VCaP (cell line): ENCODE results near the gene ANKMY1.
"Not testable (repeated sequence)": the region's sequence is repeated elsewhere in the genome, so short reads cannot be mapped to it uniquely, and the experiment has no call there.

Experiments
- H3K27ac ChIP-seq: fragments of 450-650 bp; 2 replicates; pipeline ENCODE4 v1.5.1; 2017
- CTCF ChIP-seq: fragments of 450-650 bp; conservative IDR thresholded peaks from 2 replicates; pipeline ENCODE4 v1.5.1; 2017; ENCODE audit warnings: mild to moderate bottlenecking, moderate library complexity

ANKMY1 gene

GRCh38 chr2:240494942-240495341 is 62.8 kb downstream of the ANKMY1 start:
- peak; percentile 59 for TF ChIP-seq CTCF
- not testable (repeated sequence) for H3K27ac ChIP-seq

DNA sequence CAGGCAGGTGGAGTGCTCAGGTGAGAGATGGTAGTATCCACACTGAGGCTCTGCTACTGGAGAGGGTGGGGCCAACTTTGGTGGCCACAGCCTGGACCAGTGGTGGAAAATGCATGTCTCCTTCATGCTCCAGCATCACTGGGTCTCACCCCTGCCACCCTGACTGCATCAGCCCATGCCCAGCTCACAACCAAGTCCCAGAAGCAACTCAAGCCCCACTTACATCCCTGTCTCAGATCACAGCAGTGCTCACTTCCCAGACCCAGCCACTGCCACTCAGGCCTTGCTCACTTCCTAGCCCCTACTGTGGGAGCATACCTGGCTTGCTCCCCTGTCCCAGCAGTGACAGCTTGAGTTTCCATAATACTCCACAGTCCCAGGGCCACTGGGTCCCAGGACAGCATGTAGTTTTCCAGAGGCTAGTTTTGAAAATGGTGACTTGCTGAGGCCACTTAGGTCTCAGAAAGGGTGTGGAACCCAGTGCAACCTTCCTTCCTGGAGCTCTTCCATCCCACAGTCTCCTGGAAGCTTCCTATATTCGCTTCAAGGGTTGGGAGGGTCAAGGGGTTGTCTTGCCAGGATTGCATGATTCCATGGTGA is 63.5 kb downstream of the ANKMY1 start:
- TF ChIP-seq CTCF: no peak

GRCh38 chr2:240491483-240491882 is 66.3 kb downstream of the ANKMY1 start:
- no peak for TF ChIP-seq CTCF
- no peak overlapping the region for H3K27ac ChIP-seq

More for the DNA sequence above, 63.5 kb downstream of the ANKMY1 start:
- no peak overlapping the region for H3K27ac ChIP-seq

GRCh38 chr2:240482141-240482540 is 75.6 kb downstream of the ANKMY1 start:
- no peak overlapping the region for H3K27ac ChIP-seq
- TF ChIP-seq CTCF: no peak

DNA sequence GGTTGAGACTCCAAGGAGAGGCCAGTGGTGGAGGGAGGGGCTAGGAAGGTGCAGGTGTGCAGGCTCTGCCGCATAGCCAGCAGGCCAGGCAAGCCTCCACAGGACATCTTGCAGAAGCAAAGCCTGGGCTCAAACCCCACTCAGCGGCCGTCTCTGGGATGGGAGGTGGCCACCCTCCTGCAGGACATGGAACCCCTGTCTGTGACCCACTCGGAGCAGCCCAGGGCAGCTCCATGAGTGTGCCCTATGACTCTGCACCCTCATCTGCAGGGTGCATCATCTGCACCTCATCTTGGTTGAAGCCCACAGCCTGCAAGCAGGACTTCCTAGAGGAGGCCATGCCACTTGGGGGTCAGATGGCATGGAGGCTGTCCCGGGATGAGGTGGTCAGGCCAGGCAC is 76.1 kb downstream of the ANKMY1 start:
- no peak overlapping the region for H3K27ac ChIP-seq
- TF ChIP-seq CTCF: no peak

GRCh38 chr2:240480834-240481623 is 76.8 kb downstream of the ANKMY1 start:
- no peak overlapping the region for H3K27ac ChIP-seq
- TF ChIP-seq CTCF: no peak

DNA sequence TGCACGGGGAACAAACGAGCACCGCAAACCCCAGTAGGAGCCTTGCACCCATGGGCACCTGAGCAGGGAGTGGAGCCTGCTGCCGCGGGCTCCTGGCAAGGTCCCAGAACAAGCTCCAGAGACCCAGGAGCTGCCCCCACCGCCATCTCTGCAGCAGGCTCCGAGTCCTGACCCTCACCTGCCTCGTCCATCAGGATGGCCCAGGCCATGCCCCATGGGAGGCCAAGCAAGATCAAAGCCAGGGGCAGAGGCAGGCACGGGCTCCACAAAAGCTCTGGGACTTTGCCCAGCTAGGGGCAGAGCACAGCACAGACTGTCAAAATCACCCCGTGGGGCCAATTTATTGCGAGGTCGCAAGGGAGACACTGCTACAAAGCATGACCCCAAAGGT is 78.7 kb downstream of the ANKMY1 start:
- no peak overlapping the region for H3K27ac ChIP-seq
- no peak for TF ChIP-seq CTCF
